H9 (cell line): Measurements from ENCODE around the gene DOCK11. TPM values are rescaled to one million over a fixed set of nuclear protein-coding genes. Genes with fewer than 3 reads are reported as not detected.

Experiments
- DNase-seq: peaks from one replicate; pipeline ENCODE4 v3.0.0-alpha.2; 2017
- H2AFZ ChIP-seq: one replicate; pipeline ENCODE4 v1.6.1; 2013; ENCODE audit warnings: mild to moderate bottlenecking, low read length, control low read depth, moderate library complexity
- H2AK5ac ChIP-seq: 2 replicates; pipeline ENCODE4 v1.6.1; 2013; ENCODE audit warnings: low read length, control low read depth, mixed read lengths; ENCODE audit not compliant: insufficient read length
- H2BK120ac ChIP-seq: one replicate; pipeline ENCODE4 v1.6.1; 2013; ENCODE audit warnings: low read depth, mild to moderate bottlenecking, low read length, control low read depth, inconsistent platforms; ENCODE audit not compliant: poor library complexity, severe bottlenecking
- H2BK12ac ChIP-seq: 2 replicates; pipeline ENCODE4 v1.6.1; 2013; ENCODE audit warnings: low read length, control low read depth, mixed read lengths, low read depth; ENCODE audit not compliant: insufficient read length
- H2BK15ac ChIP-seq: 2 replicates; pipeline ENCODE4 v1.6.1; 2013; ENCODE audit warnings: low read depth, low read length, control low read depth
- H2BK20ac ChIP-seq: one replicate; pipeline ENCODE4 v1.6.1; 2013; ENCODE audit warnings: low read depth, mild to moderate bottlenecking, low read length, control low read depth, inconsistent platforms; ENCODE audit not compliant: poor library complexity, severe bottlenecking
- H2BK5ac ChIP-seq: 2 replicates; pipeline ENCODE4 v1.6.1; 2013; ENCODE audit warnings: low read length, control low read depth, mixed read lengths; ENCODE audit not compliant: insufficient read length
- H3K14ac ChIP-seq: 2 replicates; pipeline ENCODE4 v1.6.1; 2013; ENCODE audit warnings: low read length, control low read depth; ENCODE audit not compliant: insufficient read depth
- H3K18ac ChIP-seq: 2 replicates; pipeline ENCODE4 v1.6.1; 2013; ENCODE audit warnings: low read depth, mild to moderate bottlenecking, mixed read lengths, low read length, control low read depth; ENCODE audit not compliant: insufficient read length
- H3K23ac ChIP-seq: 2 replicates; pipeline ENCODE4 v1.6.1; 2013; ENCODE audit warnings: low read length, control low read depth, mixed read lengths, low read depth; ENCODE audit not compliant: insufficient read length
- H3K23me2 ChIP-seq: 2 replicates; pipeline ENCODE4 v1.6.1; 2013; ENCODE audit warnings: low read depth, mild to moderate bottlenecking, mixed read lengths, low read length, control low read depth; ENCODE audit not compliant: insufficient read length, poor library complexity, severe bottlenecking
- H3K27ac ChIP-seq: 2 replicates; pipeline ENCODE4 v1.5.1; 2013; ENCODE audit warnings: low read length, control low read depth, mixed read lengths, low read depth; ENCODE audit not compliant: insufficient read length
- H3K27me3 ChIP-seq: 2 replicates; pipeline ENCODE4 v1.6.1; 2013; ENCODE audit warnings: low read length, control low read depth, inconsistent platforms; ENCODE audit not compliant: insufficient read depth
- H3K4ac ChIP-seq: 2 replicates; pipeline ENCODE4 v1.6.1; 2013; ENCODE audit warnings: low read depth, mild to moderate bottlenecking, control low read depth, inconsistent platforms, low read length, moderate library complexity
- H3K4me1 ChIP-seq: 2 replicates; pipeline ENCODE4 v1.6.1; 2013; ENCODE audit warnings: low read length, control low read depth, inconsistent platforms; ENCODE audit not compliant: insufficient read depth
- H3K4me2 ChIP-seq: 2 replicates; pipeline ENCODE4 v1.6.1; 2013; ENCODE audit warnings: low read length, control low read depth, mixed read lengths; ENCODE audit not compliant: insufficient read length, insufficient read depth
- H3K56ac ChIP-seq: 2 replicates; pipeline ENCODE4 v1.6.1; 2013; ENCODE audit warnings: low read depth, mild to moderate bottlenecking, mixed read lengths, low read length, control low read depth; ENCODE audit not compliant: insufficient read length
- H3K79me1 ChIP-seq: 2 replicates; pipeline ENCODE4 v1.6.1; 2013; ENCODE audit warnings: low read depth, mild to moderate bottlenecking, moderate library complexity, low read length, control low read depth, inconsistent platforms; ENCODE audit not compliant: insufficient read depth, poor library complexity, severe bottlenecking
- H3K79me2 ChIP-seq: 2 replicates; pipeline ENCODE4 v1.6.1; 2013; ENCODE audit warnings: low read length, control low read depth, inconsistent platforms; ENCODE audit not compliant: insufficient read depth
- H3K9ac ChIP-seq: 2 replicates; pipeline ENCODE4 v1.6.1; 2013; ENCODE audit warnings: low read length, control low read depth, mixed read lengths; ENCODE audit not compliant: insufficient read length; ENCODE audit errors: extremely low read depth
- H3K9me3 ChIP-seq: one replicate; pipeline ENCODE4 v1.6.1; 2013; ENCODE audit warnings: low read depth, low read length, inconsistent platforms; ENCODE audit not compliant: control insufficient read depth
- H3T11ph ChIP-seq: one replicate; pipeline ENCODE4 v1.6.1; 2013; ENCODE audit warnings: mild to moderate bottlenecking, low read length, control low read depth, inconsistent platforms
- H4K20me1 ChIP-seq: one replicate; pipeline ENCODE4 v1.6.1; 2013; ENCODE audit not compliant: control insufficient read depth, insufficient read length, insufficient read depth
- H4K5ac ChIP-seq: 2 replicates; pipeline ENCODE4 v1.6.1; 2013; ENCODE audit warnings: low read depth, mild to moderate bottlenecking, mixed read lengths, low read length, control low read depth; ENCODE audit not compliant: insufficient read length
- H4K8ac ChIP-seq: replicated peaks from 2 replicates; pipeline ENCODE4 v1.6.1; 2013; ENCODE audit warnings: low read length, control low read depth, mixed read lengths, low read depth; ENCODE audit not compliant: insufficient read length
- H4K91ac ChIP-seq: 2 replicates; pipeline ENCODE4 v1.6.1; 2013; ENCODE audit warnings: low read depth, mild to moderate bottlenecking, moderate library complexity, mixed read lengths, low read length, control low read depth; ENCODE audit not compliant: insufficient read length
- H3K27ac Mint-ChIP-seq, 3 experiments: 2 replicates in 2 of 3; 3 replicates in 1 of 3; pipeline ENCODE4 v1.8.0; 2020 to 2021; ENCODE audit warnings: mixed read lengths in 3 of 3, mild to moderate bottlenecking in 1 of 3, moderate library complexity in 1 of 3
- H3K27me3 Mint-ChIP-seq: 2 replicates; pipeline ENCODE4 v1.8.0; 2021; ENCODE audit warnings: low read depth, mild to moderate bottlenecking, moderate library complexity, mixed read lengths
- H3K36me3 Mint-ChIP-seq, 3 experiments: 2 replicates in 2 of 3; 3 replicates in 1 of 3; pipeline ENCODE4 v1.8.0; 2020 to 2021; ENCODE audit warnings: low read depth in 3 of 3, mixed read lengths in 3 of 3; ENCODE audit not compliant: insufficient read depth in 1 of 3
- H3K4me1 Mint-ChIP-seq, 2 experiments: 2 replicates each; pipeline ENCODE4 v1.8.0; 2020; ENCODE audit warnings: mixed read lengths in 2 of 2
- H3K4me3 Mint-ChIP-seq, 2 experiments: 2 replicates in 1 of 2; 3 replicates in 1 of 2; pipeline ENCODE4 v1.8.0; 2020 to 2021; ENCODE audit warnings: mild to moderate bottlenecking in 2 of 2, mixed read lengths in 2 of 2, moderate library complexity in 1 of 2
- H3K9me3 Mint-ChIP-seq, 2 experiments: 2 replicates in 1 of 2; 3 replicates in 1 of 2; pipeline ENCODE4 v1.8.0; 2020; ENCODE audit warnings: mild to moderate bottlenecking in 2 of 2, mixed read lengths in 2 of 2, moderate library complexity in 1 of 2
- CTCF ChIP-seq: fragments of 200-600 bp; sonication (generic); conservative IDR thresholded peaks from 3 replicates; pipeline ENCODE4 v1.8.0; 2021; ENCODE audit warnings: antibody characterized with exemption, mild to moderate bottlenecking
- whole genome bisulfite sequencing: extraction: QIAGEN DNeasy Blood & Tissue Kit; methylation state at CpG from one replicate; pipeline ENCODE4 v1.1.7; 2013; ENCODE audit warnings: missing lambda C conversion rate, low lambda C conversion rate, mixed read lengths; ENCODE audit not compliant: insufficient read length; ENCODE audit errors: extremely low coverage; 5-methylcytosine and 5-hydroxymethylcytosine counted together
- total RNA-seq: library from RNA; stranded (reverse); gene quantifications from 2 replicates; pipeline ENCODE4 v1.2.1, GENCODE V29; 2021

The DOCK11 gene
- total RNA-seq, 1 experiment from 2014 or later = 6.2 TPM

GRCh38 chrX:118522230-118522926, 26.8 kb downstream of the DOCK11 start:
- no peaks in the 10 kb centered on the region for H4K20me1 ChIP-seq
- Mint-ChIP-seq H3K4me1 (peaks cover 11 to 14% of the 10 kb centered on the region in 2 experiments), H3K36me3 (no peaks in the 10 kb centered on the region; a peak in 1 of 7 replicates), H3K27ac (no peak overlapping the region), H3K9me3 (peaks cover 0 to 58% of the 10 kb centered on the region in 2 experiments; a peak in 3 of 5 replicates), H3K27me3 (no peaks in the 10 kb centered on the region), H3K4me3 (no peak overlapping the region)
- no peak overlapping the region for H3T11ph ChIP-seq
- H3K56ac ChIP-seq = no peak overlapping the region
- H3K4ac ChIP-seq = no peak overlapping the region
- no peak overlapping the region for H3K4me2 ChIP-seq
- H3K79me2 ChIP-seq = no peaks in the 10 kb centered on the region
- DNase-seq = no peak
- H3K4me1 ChIP-seq = no peaks in the 10 kb centered on the region
- H2AK5ac ChIP-seq = no peak overlapping the region
- H3K79me1 ChIP-seq = no peaks in the 10 kb centered on the region
- peaks cover 32% of the 10 kb centered on the region for H3K9me3 ChIP-seq
- H3K23me2 ChIP-seq = no peaks in the 10 kb centered on the region
- no peaks in the 10 kb centered on the region for H3K27me3 ChIP-seq
- no CpG with 5 or more reads among the region's 3 CpGs for WGBS
- no peak overlapping the region for H2AFZ ChIP-seq
- H3K18ac ChIP-seq = no peak overlapping the region
- no peak overlapping the region for H2BK12ac ChIP-seq
- no peak overlapping the region for H2BK15ac ChIP-seq
- H3K23ac ChIP-seq = no peak overlapping the region
- H3K27ac ChIP-seq = no peak overlapping the region
- no peak overlapping the region for H2BK120ac ChIP-seq
- H2BK5ac ChIP-seq = no peak overlapping the region
- no peak overlapping the region for H3K9ac ChIP-seq
- H4K8ac ChIP-seq = no peak overlapping the region
- no peak overlapping the region for H4K5ac ChIP-seq
- H4K91ac ChIP-seq = no peak overlapping the region
- no peak overlapping the region for H2BK20ac ChIP-seq
- H3K14ac ChIP-seq = no peak overlapping the region
- no peak for TF ChIP-seq CTCF
